GM08714 (cell line): Measurements from ENCODE around the gene SLC36A1.
"Not testable (repeated sequence)": the region's sequence is repeated elsewhere in the genome, so short reads cannot be mapped to it uniquely, and the experiment has no call there.

Experiments used
- H3K4me3 ChIP-seq: fragments of 200-500 bp; sonication (Bioruptor generic); 2 replicates; pipeline ENCODE4 v1.5.1; 2014; ENCODE audit warnings: mild to moderate bottlenecking, low read length, inconsistent platforms
- ZNF274 ChIP-seq: IDR thresholded peaks from 2 replicates; pipeline ENCODE4 v1.6.1; 2012; ENCODE audit warnings: mild to moderate bottlenecking, low read depth, low read length

Gene SLC36A1

GRCh38 chr5:151447174-151448037, at the start of gene SLC36A1:
Gene SLC36A1 (plus strand): TSS chr5:151447603. CDS start chr5:151458793, 11,190 bp downstream.
- peak within 1 kb of the TSS; percentile 83 for H3K4me3 ChIP-seq
- TF ChIP-seq ZNF274 = no peak

- TF ChIP-seq ZNF274 = no peak
- H3K4me3 ChIP-seq = no peak overlapping the region
Measured at GRCh38 chr5:151405334-151406160, 41.9 kb upstream of the SLC36A1 start.

- H3K4me3 ChIP-seq = no peak overlapping the region
- TF ChIP-seq ZNF274 = no peak
Measured at GRCh38 chr5:151406322-151406947, 41.0 kb upstream of the SLC36A1 start.

GRCh38 chr5:151408591-151409230, 38.7 kb upstream of the SLC36A1 start:
- no peak for TF ChIP-seq ZNF274
- H3K4me3 ChIP-seq = no peak overlapping the region

GRCh38 chr5:151413800-151414199, 33.6 kb upstream of the SLC36A1 start:
- no peak overlapping the region for H3K4me3 ChIP-seq
- TF ChIP-seq ZNF274 = no peak

- TF ChIP-seq ZNF274 = no peak
- H3K4me3 ChIP-seq = no peak overlapping the region
Measured at GRCh38 chr5:151414536-151414935, 32.9 kb upstream of the SLC36A1 start.

GRCh38 chr5:151417712-151418111, 29.7 kb upstream of the SLC36A1 start:
- no peak overlapping the region for H3K4me3 ChIP-seq
- no peak for TF ChIP-seq ZNF274

- no peak for TF ChIP-seq ZNF274
Measured at GRCh38 chr5:151420127-151420526, 27.3 kb upstream of the SLC36A1 start.

GRCh38 chr5:151424892-151425523, 22.4 kb upstream of the SLC36A1 start:
- TF ChIP-seq ZNF274 = no peak
- no peak overlapping the region for H3K4me3 ChIP-seq

More at GRCh38 chr5:151420127-151420526, 27.3 kb upstream of the SLC36A1 start:
- H3K4me3 ChIP-seq = no peak overlapping the region

- H3K4me3 ChIP-seq = not testable (repeated sequence)
Measured at GRCh38 chr5:151426347-151426746, 21.1 kb upstream of the SLC36A1 start.

GRCh38 chr5:151427258-151427657, 20.1 kb upstream of the SLC36A1 start:
- TF ChIP-seq ZNF274 = no peak
- no peak overlapping the region for H3K4me3 ChIP-seq

GRCh38 chr5:151430731-151431130, 16.7 kb upstream of the SLC36A1 start:
- no peak for TF ChIP-seq ZNF274
- H3K4me3 ChIP-seq = no peak overlapping the region

GRCh38 chr5:151431666-151432065, 15.7 kb upstream of the SLC36A1 start:
- no peak for TF ChIP-seq ZNF274
- H3K4me3 ChIP-seq = no peak overlapping the region

- TF ChIP-seq ZNF274 = no peak
- H3K4me3 ChIP-seq = no peak overlapping the region
Measured at GRCh38 chr5:151432210-151432609, 15.2 kb upstream of the SLC36A1 start.
